ENCODE measurements around the gene CAPN2.
"Not testable (repeated sequence)": the region's sequence is repeated elsewhere in the genome, so short reads cannot be mapped to it uniquely, and the experiment has no call there.

The CAPN2 gene

DNA sequence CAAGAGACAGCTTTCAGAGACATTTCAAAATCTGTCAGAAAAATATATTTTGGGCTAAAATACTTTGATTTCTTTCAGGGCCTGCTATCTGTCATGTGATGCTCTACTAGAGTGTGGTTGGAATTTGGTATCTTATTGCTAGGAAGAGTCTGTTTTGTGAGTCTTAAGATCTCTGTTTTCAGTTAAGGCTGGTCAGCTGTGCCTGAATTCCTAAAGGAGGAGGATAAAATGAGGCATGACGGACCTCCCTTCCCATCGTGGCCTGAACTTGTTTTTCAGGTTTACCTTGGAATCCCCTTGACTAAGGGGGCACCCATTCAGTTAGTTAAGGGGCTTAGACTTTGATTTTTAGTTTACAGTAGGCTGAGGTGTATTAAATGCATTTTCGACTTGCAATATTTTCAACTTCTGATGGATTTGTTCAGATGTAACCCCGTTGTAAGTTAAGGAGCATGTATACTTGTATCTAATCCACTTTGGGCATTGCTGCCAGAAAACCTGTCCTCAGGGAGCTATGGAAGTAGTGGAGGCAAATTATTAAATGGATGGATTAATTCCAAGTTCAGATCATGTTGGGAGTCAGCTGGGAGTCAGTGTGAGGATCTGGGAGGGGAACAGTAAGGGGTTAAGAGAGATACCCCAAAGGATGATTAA lies 18.3 kb downstream of the CAPN2 start:
- in situ Hi-C loops (cut with HindIII; ENCODE audit: low pct_ligation_motif_present, low pct_unique_long_range_greater_than_20kb, low sequenced_read_pairs), result no loop called here
- DNase-seq, result no peak

- DNase-seq, result no peak
- in situ Hi-C loops (cut with HindIII; ENCODE audit: low pct_ligation_motif_present, low pct_unique_long_range_greater_than_20kb, low sequenced_read_pairs), result no loop called here
Observed at GRCh38 chr1:223731133-223731770, 18.9 kb downstream of the CAPN2 start.

DNA sequence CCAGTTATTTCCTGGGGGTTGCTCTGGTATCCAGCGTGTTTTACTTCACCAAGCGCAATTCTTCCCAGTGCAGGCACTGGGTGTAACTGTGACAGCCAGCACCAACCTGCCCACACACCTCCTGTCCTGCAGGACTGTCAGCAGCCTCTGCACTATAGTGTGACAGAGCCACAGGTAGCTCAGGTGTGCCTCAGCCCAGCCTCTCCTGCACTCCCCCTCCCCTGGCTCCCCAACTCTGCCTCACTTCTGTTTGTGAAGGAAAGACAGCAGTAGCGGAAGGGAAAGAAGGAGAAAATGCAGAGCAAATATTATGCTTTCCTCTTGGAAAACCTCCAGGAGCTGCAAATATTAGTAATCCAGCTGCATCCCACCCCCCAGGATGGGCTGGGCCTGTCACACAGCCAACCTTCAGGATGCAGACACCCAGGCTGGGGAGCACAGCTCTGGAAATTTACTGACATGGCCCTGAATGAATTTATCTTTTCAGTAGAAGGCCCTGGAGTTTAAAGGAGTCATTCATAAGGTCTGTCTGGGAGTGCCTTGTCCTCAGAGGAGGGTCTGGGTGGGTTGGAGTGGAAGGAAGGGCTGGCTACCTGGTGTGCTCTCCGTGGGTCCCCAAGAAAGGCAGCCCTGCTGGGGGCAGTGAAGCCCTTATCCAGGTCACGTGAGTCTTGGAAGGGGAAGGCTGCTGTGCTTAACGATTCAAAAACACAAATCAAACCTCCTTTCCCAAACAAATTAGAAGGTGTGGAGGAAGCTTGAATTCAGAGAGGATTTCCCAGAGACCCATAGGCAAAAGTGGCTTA lies 20.9 kb downstream of the CAPN2 start:
- in situ Hi-C loops (cut with HindIII; ENCODE audit: low pct_ligation_motif_present, low pct_unique_long_range_greater_than_20kb, low sequenced_read_pairs), result no loop called here
- no peak for DNase-seq

DNA sequence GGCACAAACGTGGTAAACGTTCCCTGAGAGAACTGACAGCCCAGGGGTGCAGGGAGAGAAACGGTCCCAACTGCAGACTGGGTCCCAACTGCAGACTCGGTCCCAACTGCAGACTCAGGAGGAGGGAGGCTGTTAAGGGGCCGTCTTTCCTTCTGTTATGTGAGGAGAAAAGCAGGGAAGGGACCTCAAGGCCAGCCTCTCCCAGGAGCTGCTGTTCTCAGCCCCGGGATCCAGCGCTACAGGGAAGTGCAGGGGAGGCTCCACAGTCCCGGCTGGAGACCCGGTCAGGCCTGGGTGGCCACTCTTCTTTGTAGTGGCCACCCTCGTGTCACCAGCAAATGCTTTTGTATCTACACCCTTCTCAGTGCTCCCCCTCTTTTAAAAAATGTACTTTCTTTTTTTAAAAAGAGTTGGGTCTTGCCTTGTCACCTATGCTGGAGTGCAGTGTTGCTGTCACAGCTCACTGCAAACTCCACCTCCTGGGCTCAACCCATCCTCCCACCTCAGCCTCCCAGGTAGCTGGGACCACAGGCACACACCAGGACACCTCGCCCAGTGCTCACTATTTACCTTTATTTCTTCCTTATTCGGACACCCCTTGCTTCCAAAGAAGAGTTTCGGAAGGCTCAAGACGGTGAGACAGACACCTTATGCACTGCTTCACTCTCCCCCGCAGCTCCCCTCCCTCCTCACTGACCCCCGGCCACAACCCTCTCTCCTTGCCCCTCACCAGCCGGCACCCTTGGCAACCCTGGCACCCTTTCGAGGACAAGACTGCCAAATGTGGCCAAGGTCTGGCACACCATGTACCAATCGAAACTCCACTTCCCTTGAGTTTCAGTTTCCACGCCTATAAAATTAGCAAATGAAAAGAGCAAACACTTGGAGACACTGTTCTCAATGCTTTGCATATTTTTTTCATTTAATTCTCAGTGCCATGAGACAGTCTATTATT lies 21.8 kb downstream of the CAPN2 start:
- in situ Hi-C loops (cut with HindIII; ENCODE audit: low pct_ligation_motif_present, low pct_unique_long_range_greater_than_20kb, low sequenced_read_pairs), result no loop called here
- DNase-seq, result no peak

DNA sequence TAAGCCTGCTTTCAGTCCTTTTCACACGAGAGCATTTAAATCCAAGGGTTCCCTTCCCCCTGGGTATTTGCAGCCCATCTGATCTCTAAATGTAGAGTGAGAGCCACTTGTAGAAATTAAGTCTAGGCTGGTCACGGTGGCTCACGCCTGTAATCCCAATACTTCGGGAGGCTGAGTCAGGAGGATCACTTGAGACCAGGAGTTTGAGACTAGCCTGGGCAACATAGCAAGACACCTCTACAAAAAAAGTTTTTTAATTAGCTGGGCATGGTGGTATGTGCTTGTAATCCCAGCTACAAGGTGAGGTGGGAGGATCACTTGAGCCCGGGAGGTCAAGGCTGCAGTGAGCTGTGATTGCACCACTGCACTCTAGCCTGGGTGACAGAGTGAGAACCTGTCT lies 24.3 kb downstream of the CAPN2 start:
- in situ Hi-C loops (cut with HindIII; ENCODE audit: low pct_ligation_motif_present, low pct_unique_long_range_greater_than_20kb, low sequenced_read_pairs); DNase-seq: not testable (repeated sequence)

DNA sequence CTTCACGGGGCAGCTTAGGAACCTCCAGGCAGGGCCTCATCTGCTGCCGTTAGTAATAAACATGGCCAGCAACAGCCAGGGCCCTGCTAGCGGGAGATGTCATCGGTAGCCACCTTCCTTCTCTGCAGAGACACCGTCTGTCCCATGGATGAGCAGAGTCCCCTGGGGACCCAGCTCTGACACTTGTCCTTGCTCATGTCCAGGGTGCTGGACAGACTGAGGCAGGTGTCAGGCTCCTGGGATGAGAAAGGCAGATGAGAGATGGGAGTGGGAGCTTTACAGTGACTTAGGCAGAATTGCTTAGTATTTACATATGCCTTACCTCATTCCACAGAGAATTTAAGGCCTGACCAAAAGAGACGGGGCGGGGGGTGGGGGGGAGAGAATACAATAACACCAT lies 25.0 kb downstream of the CAPN2 start:
- DNase-seq, result no peak
- in situ Hi-C loops (cut with HindIII; ENCODE audit: low pct_ligation_motif_present, low pct_unique_long_range_greater_than_20kb, low sequenced_read_pairs), result no loop called here

DNA sequence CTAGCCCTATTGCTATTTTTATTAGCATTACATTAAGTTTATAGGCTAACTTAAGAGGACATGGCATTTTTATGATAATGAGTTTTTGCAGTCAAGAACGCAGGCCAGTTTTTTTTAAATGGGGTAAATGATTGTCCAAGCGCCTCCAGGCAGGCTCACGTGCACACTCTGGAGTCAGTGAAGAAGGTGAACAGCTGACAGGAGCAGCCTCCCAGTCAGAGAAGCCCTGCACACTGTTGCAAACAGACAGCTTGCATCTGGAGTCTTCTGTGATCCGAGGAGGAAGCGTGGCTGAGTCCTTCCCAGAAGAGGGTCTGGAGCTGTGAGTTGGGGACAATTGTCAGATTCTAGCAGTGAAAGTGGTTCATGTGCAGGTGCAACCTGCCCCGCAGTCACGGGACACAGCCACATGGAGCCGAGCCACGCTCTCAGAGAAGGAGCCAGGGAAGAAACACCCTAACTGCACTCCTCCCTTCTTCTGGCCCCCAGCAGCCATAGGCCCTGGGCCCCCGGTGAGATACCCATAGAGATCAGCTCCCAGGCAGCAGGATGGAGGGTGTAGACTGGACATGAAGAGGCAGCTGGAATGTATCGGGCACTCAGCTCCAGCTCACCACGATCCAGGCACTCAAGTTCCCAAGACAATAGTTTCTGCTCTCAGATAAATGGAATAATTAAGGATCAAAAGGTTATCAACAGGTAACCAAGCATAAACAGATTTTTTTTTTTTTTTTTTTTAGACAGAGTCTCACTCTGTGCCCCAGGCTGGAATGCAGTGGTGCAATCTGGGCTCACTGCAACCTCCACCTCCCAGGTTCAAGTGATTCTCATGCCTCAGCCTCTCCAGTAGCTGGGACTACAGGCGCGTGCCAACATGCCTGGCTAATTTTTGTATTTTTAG lies 26.4 kb downstream of the CAPN2 start:
- DNase-seq, result peak; percentile 54
- in situ Hi-C loops (cut with HindIII; ENCODE audit: low pct_ligation_motif_present, low pct_unique_long_range_greater_than_20kb, low sequenced_read_pairs), result no loop called here

DNA sequence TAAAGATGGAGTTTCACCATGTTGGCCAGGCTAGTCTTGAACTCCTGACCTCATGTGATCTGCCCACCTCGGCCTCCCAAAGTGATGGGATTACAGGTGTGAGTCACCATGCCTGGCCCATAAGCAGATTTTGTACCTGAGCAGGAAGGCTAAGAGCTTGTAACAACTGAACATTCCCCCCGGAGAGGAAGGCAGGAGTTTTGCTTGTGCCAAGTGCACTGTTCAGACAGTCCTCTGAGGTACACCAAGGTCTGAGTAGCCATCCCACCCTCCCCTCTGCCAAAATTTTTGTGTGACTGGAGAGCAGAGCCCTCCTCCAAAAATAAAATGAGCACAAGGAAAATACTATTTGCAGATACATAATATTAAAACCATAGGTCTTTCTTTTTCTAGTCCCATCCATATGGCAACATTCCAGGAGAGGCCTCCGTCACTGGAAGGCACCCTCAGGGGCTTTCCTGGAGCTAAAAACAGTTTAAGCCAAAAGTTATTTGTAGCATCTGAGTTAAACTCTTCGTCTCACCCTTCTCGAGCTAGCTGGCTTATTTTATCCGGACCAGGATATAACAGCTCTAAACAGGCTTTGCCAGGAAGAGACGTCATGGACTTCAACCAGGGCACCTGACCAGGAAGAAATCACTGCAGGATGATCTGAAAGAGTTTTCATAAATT lies 27.2 kb downstream of the CAPN2 start:
- in situ Hi-C loops (cut with HindIII; ENCODE audit: low pct_ligation_motif_present, low pct_unique_long_range_greater_than_20kb, low sequenced_read_pairs), result no loop called here
- DNase-seq, result no peak

GRCh38 chr1:223740038-223740736 lies 27.8 kb downstream of the CAPN2 start:
- in situ Hi-C loops (cut with HindIII; ENCODE audit: low pct_ligation_motif_present, low pct_unique_long_range_greater_than_20kb, low sequenced_read_pairs); DNase-seq: not testable (repeated sequence)

- in situ Hi-C loops (cut with HindIII; ENCODE audit: low pct_ligation_motif_present, low pct_unique_long_range_greater_than_20kb, low sequenced_read_pairs), result no loop called here
- peak; percentile 38 for DNase-seq
Observed at GRCh38 chr1:223741861-223742260, 29.5 kb downstream of the CAPN2 start.

GRCh38 chr1:223742856-223743517 lies 30.6 kb downstream of the CAPN2 start:
- no peak for DNase-seq
- in situ Hi-C loops (cut with HindIII; ENCODE audit: low pct_ligation_motif_present, low pct_unique_long_range_greater_than_20kb, low sequenced_read_pairs), result no loop called here

GRCh38 chr1:223745731-223746130 lies 33.4 kb downstream of the CAPN2 start:
- DNase-seq, result no peak
- in situ Hi-C loops (cut with HindIII; ENCODE audit: low pct_ligation_motif_present, low pct_unique_long_range_greater_than_20kb, low sequenced_read_pairs), result no loop called here

- DNase-seq, result no peak
- in situ Hi-C loops (cut with HindIII; ENCODE audit: low pct_ligation_motif_present, low pct_unique_long_range_greater_than_20kb, low sequenced_read_pairs), result no loop called here
Observed at GRCh38 chr1:223747838-223748335, 35.5 kb downstream of the CAPN2 start.

- in situ Hi-C loops (cut with HindIII; ENCODE audit: low pct_ligation_motif_present, low pct_unique_long_range_greater_than_20kb, low sequenced_read_pairs), result no loop called here
- DNase-seq, result no peak
Observed at GRCh38 chr1:223748405-223748772, 36.0 kb downstream of the CAPN2 start.

GRCh38 chr1:223748773-223749733 lies 36.7 kb downstream of the CAPN2 start:
- DNase-seq, result peak; percentile 35
- in situ Hi-C loops (cut with HindIII; ENCODE audit: low pct_ligation_motif_present, low pct_unique_long_range_greater_than_20kb, low sequenced_read_pairs), result no loop called here

Measured in ACHN (cell line).